Retinal pigment epithelial cell (primary cell): ENCODE measurements around the gene MAST4.
A peak's percentile ranks its signal among the peaks of the same experiment; 100 is the strongest.

Experiments used
- DNase-seq: peaks from one replicate; pipeline ENCODE4 v3.0.0-alpha.2; 2010; ENCODE audit warnings: low read depth
- H3K4me3 ChIP-seq: 2 replicates; pipeline ENCODE4 v1.5.1; 2011; ENCODE audit warnings: mild to moderate bottlenecking, low read length, control low read depth, moderate library complexity
- TF ChIP-seq, protein P1 (sequence below): conservative IDR thresholded peaks from 2 replicates; pipeline ENCODE4 v1.5.1; 2011; ENCODE audit warnings: low read depth, low read length, control low read depth, inconsistent platforms

The MAST4 gene

DNA sequence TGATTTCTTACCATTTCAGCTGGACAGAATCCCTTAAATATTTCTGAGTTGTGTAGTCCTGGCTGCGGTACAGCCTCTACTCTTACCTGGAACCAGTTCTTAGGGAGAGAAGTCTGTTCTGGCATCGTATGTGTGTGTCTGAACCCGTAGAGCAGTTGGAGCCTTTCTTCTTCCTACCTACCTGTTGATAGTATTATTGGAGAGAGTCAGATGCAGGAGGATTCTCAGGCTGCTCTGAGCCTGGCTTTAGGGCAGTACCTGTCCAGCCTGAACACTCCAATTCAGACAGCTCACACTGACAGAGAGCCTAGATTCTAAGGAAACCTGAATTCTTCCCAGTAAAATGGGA, 410.3 kb downstream of the MAST4 start:
- no peak for DNase-seq
- TF ChIP-seq, protein P1, sequence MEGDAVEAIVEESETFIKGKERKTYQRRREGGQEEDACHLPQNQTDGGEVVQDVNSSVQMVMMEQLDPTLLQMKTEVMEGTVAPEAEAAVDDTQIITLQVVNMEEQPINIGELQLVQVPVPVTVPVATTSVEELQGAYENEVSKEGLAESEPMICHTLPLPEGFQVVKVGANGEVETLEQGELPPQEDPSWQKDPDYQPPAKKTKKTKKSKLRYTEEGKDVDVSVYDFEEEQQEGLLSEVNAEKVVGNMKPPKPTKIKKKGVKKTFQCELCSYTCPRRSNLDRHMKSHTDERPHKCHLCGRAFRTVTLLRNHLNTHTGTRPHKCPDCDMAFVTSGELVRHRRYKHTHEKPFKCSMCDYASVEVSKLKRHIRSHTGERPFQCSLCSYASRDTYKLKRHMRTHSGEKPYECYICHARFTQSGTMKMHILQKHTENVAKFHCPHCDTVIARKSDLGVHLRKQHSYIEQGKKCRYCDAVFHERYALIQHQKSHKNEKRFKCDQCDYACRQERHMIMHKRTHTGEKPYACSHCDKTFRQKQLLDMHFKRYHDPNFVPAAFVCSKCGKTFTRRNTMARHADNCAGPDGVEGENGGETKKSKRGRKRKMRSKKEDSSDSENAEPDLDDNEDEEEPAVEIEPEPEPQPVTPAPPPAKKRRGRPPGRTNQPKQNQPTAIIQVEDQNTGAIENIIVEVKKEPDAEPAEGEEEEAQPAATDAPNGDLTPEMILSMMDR = no peak
- no peak overlapping the region for H3K4me3 ChIP-seq

DNA sequence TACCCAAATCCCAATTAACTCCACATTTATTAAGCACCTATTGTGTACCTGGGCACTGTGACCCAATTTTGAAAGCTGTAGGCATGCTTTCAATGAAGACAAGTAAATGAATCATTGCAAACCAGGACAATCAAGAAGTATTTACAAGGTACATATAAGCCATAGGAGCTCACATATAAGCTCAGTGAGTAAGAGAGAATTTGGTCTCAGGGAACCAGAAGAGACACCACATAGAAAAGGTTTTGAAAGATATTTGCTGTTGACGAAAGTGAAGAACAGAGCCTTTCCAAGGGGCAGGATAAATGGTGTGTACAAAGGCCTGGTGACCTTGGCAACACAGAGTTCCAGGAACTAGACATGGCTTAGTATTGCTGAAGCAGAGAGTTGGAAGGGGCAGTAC, 412.8 kb downstream of the MAST4 start:
- DNase-seq = no peak

DNA sequence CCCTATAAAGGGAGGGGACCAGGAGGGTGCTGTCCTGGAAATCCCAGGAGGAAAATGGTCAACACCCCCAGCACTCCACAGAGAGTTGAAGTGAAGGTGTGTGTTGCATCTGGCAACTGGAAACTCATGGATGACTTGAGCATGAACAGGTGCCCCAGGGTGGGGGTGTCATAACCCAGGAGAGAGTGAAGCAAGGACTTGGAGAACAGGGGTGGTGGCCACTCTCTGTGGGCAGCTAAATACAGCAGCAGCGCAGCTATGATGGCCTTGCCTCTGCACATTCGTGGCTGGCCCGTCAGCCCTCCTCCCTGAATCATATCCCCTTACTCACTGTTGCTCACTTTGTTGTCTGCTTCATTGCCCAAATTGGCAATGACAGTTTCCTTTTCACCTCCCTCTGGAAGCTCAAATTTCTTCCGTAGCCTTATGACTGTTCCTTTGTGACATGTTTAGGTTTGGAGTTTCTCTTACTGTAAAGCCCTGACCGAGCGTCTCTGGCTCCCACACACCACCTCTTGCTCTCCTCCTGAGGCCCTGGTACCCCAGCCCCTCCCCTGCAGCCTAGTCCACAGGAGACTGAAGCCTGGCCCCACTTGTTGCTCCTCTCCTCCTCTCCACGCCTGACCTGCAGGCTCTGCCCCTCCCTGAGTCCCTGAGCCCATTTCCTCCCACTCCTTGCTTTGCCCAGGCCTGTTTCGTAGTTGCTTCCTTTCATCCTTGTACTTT, 414.7 kb downstream of the MAST4 start:
- DNase-seq = peak; percentile 78
- H3K4me3 ChIP-seq = peak overlapping the region; percentile 14
- TF ChIP-seq, protein P1 = no peak

More for the DNA sequence above, 412.8 kb downstream of the MAST4 start:
- no peak overlapping the region for H3K4me3 ChIP-seq
- TF ChIP-seq, protein P1 = no peak

DNA sequence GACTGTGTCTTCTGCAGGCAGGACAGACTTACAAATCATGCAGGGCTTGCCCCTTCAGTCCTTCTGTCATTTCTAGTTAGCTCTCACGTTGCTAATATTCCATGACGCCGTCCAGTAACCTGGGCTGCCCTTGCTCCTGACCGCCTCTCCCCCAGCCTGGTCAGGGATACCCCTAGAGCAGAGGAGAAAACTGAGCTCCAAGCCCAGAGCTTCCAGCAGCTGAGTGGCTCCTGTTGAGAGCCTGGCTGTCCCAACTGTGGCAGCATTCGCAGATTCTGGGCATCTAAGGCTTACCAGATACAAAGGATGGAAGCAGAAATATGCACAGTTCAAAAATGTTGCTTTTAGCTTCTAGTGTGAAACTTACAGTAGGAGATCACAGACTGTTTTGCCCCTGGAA, 415.2 kb downstream of the MAST4 start:
- TF ChIP-seq, protein P1 = no peak
- DNase-seq = no peak
- peak overlapping the region; percentile 14 for H3K4me3 ChIP-seq

DNA sequence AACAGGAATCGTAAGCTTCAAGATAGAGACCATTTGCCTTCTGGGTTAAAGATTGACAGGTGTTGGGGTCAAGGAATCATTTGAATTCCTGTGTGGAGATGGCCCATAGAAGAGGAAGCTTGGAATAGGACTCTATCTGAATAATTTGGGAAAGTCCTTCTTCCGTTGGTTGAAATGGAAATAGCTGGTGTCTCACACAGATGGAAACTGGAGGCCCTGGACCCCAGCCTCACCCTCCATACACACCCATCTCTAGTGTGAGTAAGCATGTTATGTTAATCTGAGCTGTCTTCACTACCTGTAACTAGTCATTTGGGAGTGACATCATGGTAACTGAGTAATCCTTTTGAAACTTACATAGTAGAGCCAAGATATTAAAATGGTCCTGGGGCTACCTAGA, 416.0 kb downstream of the MAST4 start:
- no peak overlapping the region for H3K4me3 ChIP-seq
- no peak for DNase-seq
- TF ChIP-seq, protein P1 = no peak

DNA sequence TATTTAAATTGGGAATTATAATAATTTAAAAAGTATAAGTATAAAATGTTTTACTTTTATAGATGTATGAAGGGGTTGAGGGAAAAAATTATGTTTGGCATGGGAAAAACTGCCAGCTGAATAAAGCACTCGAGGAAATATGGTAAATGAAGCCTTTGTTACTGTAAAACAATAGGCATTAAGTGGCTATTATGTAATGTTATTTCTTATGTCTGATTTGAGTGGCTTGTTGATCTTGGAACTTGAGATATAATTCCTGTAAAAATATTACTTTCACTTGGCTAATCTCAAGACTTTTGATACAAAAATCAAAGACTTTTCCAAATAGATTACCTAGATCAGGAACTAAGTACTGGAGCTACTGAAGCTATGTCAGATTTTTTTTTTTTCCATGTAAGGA, 417.5 kb downstream of the MAST4 start:
- TF ChIP-seq, protein P1 = no peak
- H3K4me3 ChIP-seq = no peak overlapping the region
- no peak for DNase-seq

DNA sequence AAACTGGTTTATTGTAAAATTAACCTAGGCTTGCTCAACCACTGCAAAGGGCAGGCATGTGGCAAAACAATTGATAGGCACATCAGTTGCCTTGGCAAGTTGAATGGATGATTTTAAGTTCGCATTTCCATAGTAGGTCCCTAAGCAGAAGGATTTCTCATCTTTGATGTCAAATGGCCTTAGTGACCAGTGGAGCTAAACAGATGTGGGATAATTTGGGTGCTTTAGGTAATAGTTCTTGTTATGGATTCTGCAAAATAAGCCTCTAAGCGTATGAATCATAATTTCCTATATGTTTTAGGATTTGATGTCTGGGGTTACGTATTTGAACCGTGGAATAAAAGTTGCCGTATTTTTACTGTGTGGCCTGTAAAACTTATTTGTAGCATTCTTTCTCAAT, 418.0 kb downstream of the MAST4 start:
- TF ChIP-seq, protein P1 = no peak
- DNase-seq = no peak
- H3K4me3 ChIP-seq = no peak overlapping the region
